ENCODE results near the gene F2. TPM values are rescaled to one million over a fixed set of nuclear protein-coding genes. Genes with fewer than 3 reads are reported as not detected.

Gene F2
- total RNA-seq, 1 donor from 2014 or later, result 22.8 TPM

GRCh38 chr11:46725338-46726205, 6.6 kb downstream of the F2 start:
- no peak overlapping the region for H3K4me3 Mint-ChIP-seq (ENCODE audit: low read depth)
- H3K27ac Mint-ChIP-seq, result no peak overlapping the region
- DNase-seq (ENCODE audit: low spot score, unreplicated experiment), result no peak
- peaks cover 5% of the 10 kb centered on the region for H3K4me1 Mint-ChIP-seq (ENCODE audit: low read depth)
- no peaks in the 10 kb centered on the region for H3K9me3 Mint-ChIP-seq (ENCODE audit: low read depth)
- H3K36me3 Mint-ChIP-seq (ENCODE audit: insufficient read depth), result no peaks in the 10 kb centered on the region
- H3K27me3 Mint-ChIP-seq, result no peaks in the 10 kb centered on the region
- TF ChIP-seq CTCF (IDR thresholded peaks at IDR 0.05; ENCODE audit: unreplicated experiment), result no peak

GRCh38 chr11:46726206-46726862, 7.3 kb downstream of the F2 start:
- H3K4me1 Mint-ChIP-seq (ENCODE audit: low read depth), result peaks cover 4% of the 10 kb centered on the region
- TF ChIP-seq CTCF (IDR thresholded peaks at IDR 0.05; ENCODE audit: unreplicated experiment), result no peak
- no peak for DNase-seq (ENCODE audit: low spot score, unreplicated experiment)
- no peaks in the 10 kb centered on the region for H3K36me3 Mint-ChIP-seq (ENCODE audit: insufficient read depth)
- H3K9me3 Mint-ChIP-seq (ENCODE audit: low read depth), result no peaks in the 10 kb centered on the region
- peak overlapping the region; percentile 29 for H3K27ac Mint-ChIP-seq
- H3K27me3 Mint-ChIP-seq, result no peaks in the 10 kb centered on the region
- H3K4me3 Mint-ChIP-seq (ENCODE audit: low read depth), result no peak overlapping the region

- Mint-ChIP-seq H3K27ac (no peak overlapping the region), H3K9me3 (ENCODE audit: low read depth) (no peaks in the 10 kb centered on the region), H3K4me1 (ENCODE audit: low read depth) (peaks cover 4% of the 10 kb centered on the region), H3K4me3 (ENCODE audit: low read depth) (no peak overlapping the region), H3K27me3 (no peaks in the 10 kb centered on the region), H3K36me3 (ENCODE audit: insufficient read depth) (peaks cover 1% of the 10 kb centered on the region)
- no peak for TF ChIP-seq CTCF (IDR thresholded peaks at IDR 0.05; ENCODE audit: unreplicated experiment)
- no peak for DNase-seq (ENCODE audit: low spot score, unreplicated experiment)
These were observed 9.1 kb downstream of the F2 start for GRCh38 chr11:46727952-46728658.

GRCh38 chr11:46728659-46729040, 9.6 kb downstream of the F2 start:
- peaks cover 1% of the 10 kb centered on the region for H3K36me3 Mint-ChIP-seq (ENCODE audit: insufficient read depth)
- DNase-seq (ENCODE audit: low spot score, unreplicated experiment), result no peak
- no peak for TF ChIP-seq CTCF (IDR thresholded peaks at IDR 0.05; ENCODE audit: unreplicated experiment)
- H3K4me3 Mint-ChIP-seq (ENCODE audit: low read depth), result no peak overlapping the region
- H3K4me1 Mint-ChIP-seq (ENCODE audit: low read depth), result peaks cover 4% of the 10 kb centered on the region
- H3K9me3 Mint-ChIP-seq (ENCODE audit: low read depth), result no peaks in the 10 kb centered on the region
- no peaks in the 10 kb centered on the region for H3K27me3 Mint-ChIP-seq
- no peak overlapping the region for H3K27ac Mint-ChIP-seq

Data from progenitor cell of endocrine pancreas (in vitro differentiated cells).